Measurements from ENCODE around the gene TMEM164.

- TF ChIP-seq SIN3A (IDR thresholded peaks at IDR 0.05; ENCODE audit: borderline replicate concordance, insufficient read depth, low read length) (no peak), POLR2AphosphoS5 (IDR thresholded peaks at IDR 0.05; ENCODE audit: low read depth, low read length) (no peak)
Observed at GRCh38 chrX:110070970-110071369, 68.1 kb downstream of the TMEM164 start.

Data from PFSK-1 (cell line).